Esophagus squamous epithelium (tissue), 5 donors: ENCODE data around the gene FNDC3B. TPM values are rescaled to one million over a fixed set of nuclear protein-coding genes. Genes with fewer than 3 reads are reported as not detected.

Experiments used
- DNase-seq: peaks from one replicate; lab custom pipeline; 2025; lab: John Stamatoyannopoulos, UW
- H3K27ac ChIP-seq, 4 donors: fragments of 200-600 bp; sonication (generic); one replicate each; pipeline ENCODE4 v1.5.1; 2016 to 2019; ENCODE audit warnings: mild to moderate bottlenecking in 1 of 4
- H3K27me3 ChIP-seq, 4 donors: fragments of 200-600 bp; sonication (generic); 1 replicate in 3 of 4; 2 replicates in 1 of 4; pipeline versions ENCODE4 v1.5.1 to v1.6.0; 2017 to 2021; ENCODE audit warnings: antibody characterized with exemption in 1 of 4
- H3K36me3 ChIP-seq, 3 donors: fragments of 200-600 bp; sonication (generic); one replicate each; pipeline ENCODE4 v1.5.1; 2016 to 2019
- H3K4me1 ChIP-seq, 3 donors: fragments of 200-600 bp; sonication (generic); one replicate each; pipeline ENCODE4 v1.5.1; 2017 to 2019
- H3K4me3 ChIP-seq, 4 donors: fragments of 200-600 bp; sonication (generic); 1 replicate in 3 of 4; 2 replicates in 1 of 4; pipeline ENCODE4 v1.5.1; 2016 to 2019; ENCODE audit warnings: mild to moderate bottlenecking in 2 of 4, moderate library complexity in 1 of 4
- H3K9me3 ChIP-seq, 3 donors: fragments of 200-600 bp; sonication (generic); one replicate each; pipeline ENCODE4 v1.5.1; 2016 to 2019
- CTCF ChIP-seq, 6 experiments: fragments of 450-650 bp in 4 of 6; fragments of 200-600 bp in 2 of 6; sonication (generic) in 2 of 6; IDR thresholded peaks; one replicate each; pipeline ENCODE4 v1.5.1; 2016 to 2019; ENCODE audit warnings: antibody characterized with exemption in 6 of 6, mild to moderate bottlenecking in 4 of 6, moderate library complexity in 4 of 6
- POLR2A ChIP-seq, 4 donors: fragments of 450-650 bp; IDR thresholded peaks; one replicate each; pipeline ENCODE4 v1.6.1; 2017; ENCODE audit warnings: antibody characterized with exemption in 4 of 4, mild to moderate bottlenecking in 4 of 4, moderate library complexity in 3 of 4
- WGBS, 2 donors: methylation state at CpG; one replicate each; pipeline ENCODE4 v1.1.5; 2018; 5-methylcytosine and 5-hydroxymethylcytosine counted together
- intact Hi-C: fragments of 100-400 bp; cut with DNase I; formaldehyde crosslinking; loops from one replicate; pipeline ENCODE4 v1.15.0; 2022
- total RNA-seq, 4 donors: library from RNA; depleted of rRNA; stranded (reverse); fragments of >200 nt; gene quantifications; one replicate each; pipeline ENCODE4 v1.1.0, GENCODE V29; 2016
- donor health status: DM: yes; HTN: yes; CAD: no.

FNDC3B gene
- total RNA-seq, 4 donors from 2014 or later: 7.7 to 44.3 (median 20.4) TPM

GRCh38 chr3:172391592-172392302 is 352.4 kb downstream of the FNDC3B start:
- Histone ChIP-seq H3K27me3 (no peaks in the 10 kb centered on the region), H3K36me3 (peaks cover 0 to 12% (median 0%) of the 10 kb centered on the region in 3 donors), H3K9me3 (no peaks in the 10 kb centered on the region), H3K4me1 (peaks cover 0 to 12% (median 0%) of the 10 kb centered on the region in 3 donors), H3K4me3 (no peak overlapping the region), H3K27ac (no peak overlapping the region)
- intact Hi-C loops: no loop called here
- WGBS, 2 donors: 63 to 71% methylated on average over 5 of the region's 5 CpGs
- TF ChIP-seq CTCF (IDR thresholded peaks at IDR 0.05) (no peak), POLR2A (IDR thresholded peaks at IDR 0.05) (no peak)
- no peak for DNase-seq

GRCh38 chr3:172394692-172395091 is 355.3 kb downstream of the FNDC3B start:
- 82 to 95% methylated on average over 2 of the region's 2 CpGs for WGBS, 2 donors
- H3K4me1 ChIP-seq: peaks cover 0 to 12% (median 0%) of the 10 kb centered on the region in 3 donors
- H3K4me3 ChIP-seq: no peak overlapping the region
- intact Hi-C loops: no loop called here
- H3K27ac ChIP-seq: no peak overlapping the region
- DNase-seq: no peak
- peaks cover 0 to 22% (median 7%) of the 10 kb centered on the region in 3 donors for H3K36me3 ChIP-seq
- H3K27me3 ChIP-seq: no peaks in the 10 kb centered on the region
- no peaks in the 10 kb centered on the region for H3K9me3 ChIP-seq
- TF ChIP-seq POLR2A (IDR thresholded peaks at IDR 0.05): no peak
- TF ChIP-seq CTCF (IDR thresholded peaks at IDR 0.05): no peak

GRCh38 chr3:172396400-172396799 is 357.0 kb downstream of the FNDC3B start:
- intact Hi-C loops: no loop called here
- H3K27ac ChIP-seq: no peak overlapping the region
- peaks cover 0 to 28% (median 7%) of the 10 kb centered on the region in 3 donors for H3K36me3 ChIP-seq
- no peak for TF ChIP-seq POLR2A (IDR thresholded peaks at IDR 0.05)
- no peak for TF ChIP-seq CTCF (IDR thresholded peaks at IDR 0.05)
- H3K4me1 ChIP-seq: peaks cover 0 to 5% (median 0%) of the 10 kb centered on the region in 3 donors
- H3K9me3 ChIP-seq: no peaks in the 10 kb centered on the region
- no peak overlapping the region for H3K4me3 ChIP-seq
- 86 to 87% methylated on average over 6 to 7 of the region's 7 CpGs for WGBS, 2 donors
- H3K27me3 ChIP-seq: no peaks in the 10 kb centered on the region
- DNase-seq: no peak

- Histone ChIP-seq H3K27me3 (no peaks in the 10 kb centered on the region), H3K4me1 (no peaks in the 10 kb centered on the region), H3K9me3 (no peaks in the 10 kb centered on the region), H3K27ac (no peak overlapping the region), H3K4me3 (no peak overlapping the region), H3K36me3 (peaks cover 0 to 36% (median 7%) of the 10 kb centered on the region in 3 donors)
- DNase-seq: no peak
- intact Hi-C loops: no loop called here
- 31 to 40% methylated on average over 1 of the region's 1 CpG for WGBS, 2 donors
- TF ChIP-seq CTCF (IDR thresholded peaks at IDR 0.05): no peak
- TF ChIP-seq POLR2A (IDR thresholded peaks at IDR 0.05): no peak
These were observed 358.5 kb downstream of the FNDC3B start for GRCh38 chr3:172397716-172398405.

- 91 to 93% methylated on average over 4 of the region's 4 CpGs for WGBS, 2 donors
- intact Hi-C loops: no loop called here
- H3K36me3 ChIP-seq: peaks cover 0 to 36% (median 7%) of the 10 kb centered on the region in 3 donors
These were observed 359.1 kb downstream of the FNDC3B start for GRCh38 chr3:172398484-172398883.

More at GRCh38 chr3:172398484-172398883, 359.1 kb downstream of the FNDC3B start:
- DNase-seq: no peak
- no peak overlapping the region for H3K4me3 ChIP-seq
- H3K27ac ChIP-seq: no peak overlapping the region
- H3K27me3 ChIP-seq: no peaks in the 10 kb centered on the region
- H3K9me3 ChIP-seq: no peaks in the 10 kb centered on the region
- H3K4me1 ChIP-seq: no peaks in the 10 kb centered on the region
- TF ChIP-seq POLR2A (IDR thresholded peaks at IDR 0.05) (no peak), CTCF (IDR thresholded peaks at IDR 0.05) (no peak)
